Neural progenitor cell (in vitro differentiated cells): Measurements from ENCODE around the gene ARHGAP22. TPM values are rescaled to one million over a fixed set of nuclear protein-coding genes. Genes with fewer than 3 reads are reported as not detected.
A peak's percentile ranks its signal among the peaks of the same experiment; 100 is the strongest.

Source experiments
- DNase-seq: peaks from one replicate; pipeline ENCODE4 v3.0.0-alpha.2; 2016; ENCODE audit warnings: low spot score
- H2AFZ ChIP-seq: fragments of 200-600 bp; sonication (generic); replicated peaks from 2 replicates; pipeline ENCODE4 v1.6.1; 2016; ENCODE audit warnings: antibody characterized with exemption
- H3F3A ChIP-seq: fragments of 200-600 bp; sonication (generic); 2 replicates; pipeline ENCODE4 v1.6.1; 2016; ENCODE audit warnings: antibody characterized with exemption, low read depth
- H3K27ac ChIP-seq: fragments of 200-600 bp; sonication (generic); 2 replicates; pipeline ENCODE4 v1.5.1; 2016; ENCODE audit warnings: mild to moderate bottlenecking
- H3K27me3 ChIP-seq: fragments of 200-600 bp; sonication (generic); 2 replicates; pipeline ENCODE4 v1.6.1; 2016; ENCODE audit warnings: mild to moderate bottlenecking, moderate library complexity
- H3K36me3 ChIP-seq: fragments of 200-600 bp; sonication (generic); 2 replicates; pipeline ENCODE4 v1.5.1; 2016
- H3K4me1 ChIP-seq: fragments of 200-600 bp; sonication (generic); 2 replicates; pipeline ENCODE4 v1.6.1; 2016; ENCODE audit warnings: mixed run types
- H3K4me2 ChIP-seq: fragments of 200-600 bp; sonication (generic); 2 replicates; pipeline ENCODE4 v1.6.1; 2016
- H3K4me3 ChIP-seq: fragments of 200-600 bp; sonication (generic); 2 replicates; pipeline ENCODE4 v1.5.1; 2016
- H3K79me2 ChIP-seq: fragments of 200-600 bp; sonication (generic); 2 replicates; pipeline ENCODE4 v1.6.1; 2016; ENCODE audit warnings: low read depth
- H3K9ac ChIP-seq: fragments of 200-600 bp; sonication (generic); 2 replicates; pipeline ENCODE4 v1.6.1; 2016
- H3K9me3 ChIP-seq: fragments of 200-600 bp; sonication (generic); 2 replicates; pipeline ENCODE4 v1.5.1; 2016; ENCODE audit warnings: low read depth
- H4K20me1 ChIP-seq: fragments of 200-600 bp; sonication (generic); 2 replicates; pipeline ENCODE4 v1.6.1; 2016; ENCODE audit warnings: low read depth
- H3K27ac Mint-ChIP-seq: 3 replicates; pipeline ENCODE4 v1.8.0; 2021; ENCODE audit warnings: mixed read lengths
- H3K27me3 Mint-ChIP-seq: 2 replicates; pipeline ENCODE4 v1.8.0; 2022; ENCODE audit warnings: low read depth, mild to moderate bottlenecking, inconsistent platforms, moderate library complexity, mixed read lengths; ENCODE audit not compliant: insufficient read depth
- H3K36me3 Mint-ChIP-seq: 3 replicates; pipeline ENCODE4 v1.8.0; 2021; ENCODE audit warnings: mixed read lengths
- H3K4me1 Mint-ChIP-seq: 3 replicates; pipeline ENCODE4 v1.8.0; 2021; ENCODE audit warnings: mixed read lengths
- H3K4me3 Mint-ChIP-seq: 3 replicates; pipeline ENCODE4 v1.8.0; 2021; ENCODE audit warnings: mild to moderate bottlenecking, moderate library complexity, mixed read lengths
- H3K9me3 Mint-ChIP-seq: 3 replicates; pipeline ENCODE4 v1.8.0; 2020; ENCODE audit warnings: mixed read lengths
- EZH2 ChIP-seq: fragments of 200-600 bp; sonication (generic); IDR thresholded peaks from 2 replicates; pipeline ENCODE4 v1.6.1; 2017; ENCODE audit warnings: antibody characterized with exemption, mild to moderate bottlenecking, moderate library complexity
- EZH2phosphoT487 ChIP-seq: fragments of 200-600 bp; sonication (generic); IDR thresholded peaks from 2 replicates; pipeline ENCODE4 v1.6.1; 2017; ENCODE audit warnings: antibody characterized with exemption
- total RNA-seq: library from RNA; depleted of rRNA; stranded (reverse); fragments of >200 nt; gene quantifications from 2 replicates; pipeline ENCODE4 v1.2.3, GENCODE V29; 2015; ENCODE audit warnings: low replicate concordance
- TF ChIP-seq, protein P1 (sequence below): fragments of 200-600 bp; sonication (generic); IDR thresholded peaks from 2 replicates; pipeline ENCODE4 v1.5.1; 2017; ENCODE audit warnings: antibody characterized with exemption, mild to moderate bottlenecking

ARHGAP22 gene
- total RNA-seq, 1 donor from 2014 or later = 1.7 TPM

DNA sequence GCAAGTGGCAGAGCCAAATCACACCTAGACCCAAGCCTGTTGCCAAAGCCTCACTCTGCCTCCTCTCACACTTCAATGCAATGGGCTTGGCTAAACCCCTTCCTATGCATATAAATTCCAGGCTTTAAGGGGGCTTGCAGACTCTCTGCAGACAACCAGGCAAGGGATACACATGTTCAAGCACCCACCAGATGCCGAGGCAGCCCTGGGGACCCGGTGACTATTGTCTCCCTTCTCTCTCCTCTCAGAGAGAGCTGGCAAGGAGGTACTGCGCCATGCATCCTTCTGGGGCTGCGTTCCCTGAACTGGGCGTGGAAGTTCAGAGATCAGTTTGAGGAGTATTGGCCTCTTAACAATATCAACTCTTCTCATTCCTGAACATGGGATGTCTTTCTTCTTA lies 131.2 kb downstream of the ARHGAP22 start:
- H3K9me3 ChIP-seq = no peaks in the 10 kb centered on the region
- peaks cover 24% of the 10 kb centered on the region for H3K4me1 ChIP-seq
- no peaks in the 10 kb centered on the region for H3K36me3 ChIP-seq
- no peaks in the 10 kb centered on the region for H3K27me3 ChIP-seq
- no peak overlapping the region for H3K4me2 ChIP-seq
- H3K4me1 Mint-ChIP-seq = peaks cover 3% of the 10 kb centered on the region
- peaks cover 6% of the 10 kb centered on the region for H3K9me3 Mint-ChIP-seq
- no peaks in the 10 kb centered on the region for H3K27me3 Mint-ChIP-seq
- no peak for TF ChIP-seq EZH2
- TF ChIP-seq, protein P1, sequence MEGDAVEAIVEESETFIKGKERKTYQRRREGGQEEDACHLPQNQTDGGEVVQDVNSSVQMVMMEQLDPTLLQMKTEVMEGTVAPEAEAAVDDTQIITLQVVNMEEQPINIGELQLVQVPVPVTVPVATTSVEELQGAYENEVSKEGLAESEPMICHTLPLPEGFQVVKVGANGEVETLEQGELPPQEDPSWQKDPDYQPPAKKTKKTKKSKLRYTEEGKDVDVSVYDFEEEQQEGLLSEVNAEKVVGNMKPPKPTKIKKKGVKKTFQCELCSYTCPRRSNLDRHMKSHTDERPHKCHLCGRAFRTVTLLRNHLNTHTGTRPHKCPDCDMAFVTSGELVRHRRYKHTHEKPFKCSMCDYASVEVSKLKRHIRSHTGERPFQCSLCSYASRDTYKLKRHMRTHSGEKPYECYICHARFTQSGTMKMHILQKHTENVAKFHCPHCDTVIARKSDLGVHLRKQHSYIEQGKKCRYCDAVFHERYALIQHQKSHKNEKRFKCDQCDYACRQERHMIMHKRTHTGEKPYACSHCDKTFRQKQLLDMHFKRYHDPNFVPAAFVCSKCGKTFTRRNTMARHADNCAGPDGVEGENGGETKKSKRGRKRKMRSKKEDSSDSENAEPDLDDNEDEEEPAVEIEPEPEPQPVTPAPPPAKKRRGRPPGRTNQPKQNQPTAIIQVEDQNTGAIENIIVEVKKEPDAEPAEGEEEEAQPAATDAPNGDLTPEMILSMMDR = no peak
- TF ChIP-seq EZH2phosphoT487 = no peak
- no peak for DNase-seq
- no peak overlapping the region for H3K27ac Mint-ChIP-seq
- H3K79me2 ChIP-seq = no peaks in the 10 kb centered on the region
- no peak overlapping the region for H3K4me3 ChIP-seq
- no peak overlapping the region for H3K4me3 Mint-ChIP-seq
- no peak overlapping the region for H2AFZ ChIP-seq
- no peaks in the 10 kb centered on the region for H4K20me1 ChIP-seq
- no peaks in the 10 kb centered on the region for H3F3A ChIP-seq
- H3K36me3 Mint-ChIP-seq = no peaks in the 10 kb centered on the region
- H3K27ac ChIP-seq = no peak overlapping the region
- no peak overlapping the region for H3K9ac ChIP-seq

DNA sequence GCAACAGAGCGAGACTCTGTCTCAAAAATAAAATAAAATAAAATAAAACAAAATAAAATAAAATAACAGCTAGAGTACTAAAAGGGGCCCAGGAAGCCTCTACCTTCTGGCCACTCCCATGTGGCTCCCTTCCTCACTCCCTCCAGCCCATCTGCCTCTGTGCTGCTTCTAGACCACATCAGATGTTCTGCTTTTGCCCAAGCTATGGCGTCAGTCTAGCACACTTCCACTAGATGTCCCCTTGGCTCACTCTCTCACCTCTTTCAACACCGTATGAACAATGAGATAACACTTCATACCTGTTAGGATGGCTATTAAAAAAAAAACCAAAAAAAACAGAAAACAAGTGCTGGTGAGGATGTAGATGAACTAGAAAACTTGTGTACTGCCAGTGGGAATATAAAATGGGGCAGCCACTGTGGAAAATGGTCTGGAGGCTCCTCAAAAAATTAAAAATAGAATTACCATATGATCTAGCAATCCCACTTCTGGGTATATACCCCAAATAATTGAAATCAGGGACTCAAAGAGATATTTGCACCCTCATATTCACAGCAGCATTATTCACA lies 132.3 kb downstream of the ARHGAP22 start:
- Mint-ChIP-seq H3K36me3 (no peaks in the 10 kb centered on the region), H3K27ac (no peak overlapping the region), H3K27me3 (no peaks in the 10 kb centered on the region), H3K4me3 (no peak overlapping the region), H3K9me3 (peaks cover 6% of the 10 kb centered on the region), H3K4me1 (peaks cover 6% of the 10 kb centered on the region)
- H3K9ac ChIP-seq = no peak overlapping the region
- H3K27me3 ChIP-seq = no peaks in the 10 kb centered on the region
- no peaks in the 10 kb centered on the region for H3F3A ChIP-seq
- no peaks in the 10 kb centered on the region for H3K79me2 ChIP-seq
- H4K20me1 ChIP-seq = no peaks in the 10 kb centered on the region
- H3K27ac ChIP-seq = no peak overlapping the region
- no peaks in the 10 kb centered on the region for H3K36me3 ChIP-seq
- no peak overlapping the region for H2AFZ ChIP-seq
- TF ChIP-seq EZH2phosphoT487 (no peak), EZH2 (no peak)
- TF ChIP-seq, protein P1 = no peak
- H3K4me1 ChIP-seq = peaks cover 27% of the 10 kb centered on the region
- H3K4me2 ChIP-seq = no peak overlapping the region
- H3K9me3 ChIP-seq = no peaks in the 10 kb centered on the region
- DNase-seq = no peak
- H3K4me3 ChIP-seq = no peak overlapping the region

DNA sequence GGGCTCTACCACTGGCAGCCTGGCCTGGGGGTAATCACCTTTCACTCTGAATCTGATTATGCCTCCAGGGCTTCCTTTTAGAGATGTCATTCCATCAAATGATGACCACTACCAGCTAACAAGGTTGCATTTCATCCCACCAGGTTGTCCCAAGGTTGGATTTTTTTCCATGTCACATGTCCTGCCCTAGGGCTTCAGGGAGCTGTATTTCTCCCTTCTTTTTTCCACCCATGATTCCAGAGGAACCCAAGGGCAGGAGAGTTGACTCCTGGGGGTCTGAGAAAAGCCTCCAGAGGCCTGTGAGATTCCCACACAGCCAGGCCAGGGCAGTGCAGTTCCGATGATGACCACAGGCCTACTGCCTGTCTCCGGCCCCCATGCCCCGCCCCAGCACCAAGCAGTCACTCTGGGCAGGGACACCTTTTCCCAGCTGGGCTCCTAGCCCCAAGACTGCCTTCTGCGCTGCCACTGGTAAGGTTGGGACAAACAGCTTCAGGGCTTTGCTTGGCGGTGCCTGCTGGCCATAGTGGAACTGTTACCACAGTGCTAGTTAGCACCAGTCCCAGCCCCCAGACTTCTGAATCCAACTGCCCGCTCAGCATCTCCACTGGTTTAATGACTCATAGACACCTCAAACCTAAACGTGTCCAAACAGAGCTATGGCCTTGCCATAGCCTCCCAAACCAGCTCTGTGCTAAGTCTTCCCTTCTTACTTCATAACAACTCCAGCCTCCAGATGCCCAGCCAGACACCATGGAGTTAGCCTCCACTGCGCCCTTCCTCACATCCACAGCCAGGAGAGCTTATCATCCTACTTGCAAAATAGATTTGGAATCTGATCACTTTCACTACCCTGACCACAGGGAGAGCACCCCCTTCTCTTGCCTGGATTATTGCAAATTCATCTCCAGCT lies 133.7 kb downstream of the ARHGAP22 start:
- Histone ChIP-seq H3K4me3 (no peak overlapping the region), H3F3A (no peaks in the 10 kb centered on the region), H3K9me3 (no peaks in the 10 kb centered on the region), H2AFZ (no peak overlapping the region), H4K20me1 (no peaks in the 10 kb centered on the region), H3K36me3 (no peaks in the 10 kb centered on the region), H3K9ac (no peak overlapping the region), H3K27me3 (peaks cover 9% of the 10 kb centered on the region), H3K4me1 (peaks cover 20% of the 10 kb centered on the region), H3K79me2 (no peaks in the 10 kb centered on the region), H3K27ac (no peak overlapping the region), H3K4me2 (no peak overlapping the region)
- DNase-seq = no peak
- H3K9me3 Mint-ChIP-seq = peaks cover 6% of the 10 kb centered on the region
- no peak overlapping the region for H3K4me3 Mint-ChIP-seq
- H3K4me1 Mint-ChIP-seq = peaks cover 6% of the 10 kb centered on the region
- peaks cover 3% of the 10 kb centered on the region for H3K27me3 Mint-ChIP-seq
- TF ChIP-seq, protein P1 = no peak
- TF ChIP-seq EZH2 = no peak
- TF ChIP-seq EZH2phosphoT487 = no peak
- H3K27ac Mint-ChIP-seq = peak overlapping the region; percentile 5
- H3K36me3 Mint-ChIP-seq = no peaks in the 10 kb centered on the region
